Activated CD8-positive, alpha-beta memory T cell treated with anti-CD3 and anti-CD28 coated beads for 24 hours (primary cell): ENCODE data around the gene ERAL1.

Experiments used
- DNase-seq: peaks from one replicate; pipeline ENCODE4 v3.0.0-alpha.2; 2020

The ERAL1 gene

GRCh38 chr17:28880572-28880945 is 25.7 kb downstream of the ERAL1 start:
- DNase-seq: no peak

GRCh38 chr17:28881533-28882056 is 26.8 kb downstream of the ERAL1 start:
- DNase-seq: no peak

- DNase-seq: no peak
Measured at GRCh38 chr17:28882154-28882895, 27.5 kb downstream of the ERAL1 start.

GRCh38 chr17:28883967-28884702 is 29.3 kb downstream of the ERAL1 start:
- no peak for DNase-seq

- no peak for DNase-seq
Measured at GRCh38 chr17:28885363-28885762, 30.5 kb downstream of the ERAL1 start.

GRCh38 chr17:28885951-28886350 is 31.1 kb downstream of the ERAL1 start:
- DNase-seq: no peak

DNA sequence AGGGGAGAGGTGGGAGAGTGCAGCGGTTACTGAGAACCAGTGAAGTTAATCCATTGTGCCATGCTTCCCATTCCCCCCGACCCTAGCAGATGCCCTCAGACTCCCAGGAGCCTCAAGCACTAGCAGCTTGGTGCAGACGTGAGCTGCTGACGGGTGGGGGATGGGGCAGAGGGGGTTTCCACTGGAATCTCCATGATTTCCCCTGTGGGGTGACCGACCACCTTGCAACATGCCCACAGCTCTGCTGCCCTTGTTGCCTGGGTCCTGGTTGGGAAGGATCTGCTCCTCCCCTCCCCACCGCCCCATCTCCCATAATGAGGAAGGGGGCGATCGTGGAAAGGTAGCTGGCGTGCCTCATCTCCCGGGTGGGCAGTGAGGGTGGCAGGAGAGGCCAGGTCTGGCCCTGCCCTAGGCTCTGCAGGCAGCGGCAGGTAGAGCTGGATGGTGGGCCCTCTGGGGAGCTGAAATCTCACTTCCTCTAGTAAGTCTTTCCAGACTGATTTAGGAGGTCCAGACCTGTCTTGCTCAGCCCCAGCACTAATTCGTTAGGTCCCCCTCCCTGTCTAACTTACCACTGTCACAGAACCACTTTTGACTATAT is 33.2 kb downstream of the ERAL1 start:
- no peak for DNase-seq

DNA sequence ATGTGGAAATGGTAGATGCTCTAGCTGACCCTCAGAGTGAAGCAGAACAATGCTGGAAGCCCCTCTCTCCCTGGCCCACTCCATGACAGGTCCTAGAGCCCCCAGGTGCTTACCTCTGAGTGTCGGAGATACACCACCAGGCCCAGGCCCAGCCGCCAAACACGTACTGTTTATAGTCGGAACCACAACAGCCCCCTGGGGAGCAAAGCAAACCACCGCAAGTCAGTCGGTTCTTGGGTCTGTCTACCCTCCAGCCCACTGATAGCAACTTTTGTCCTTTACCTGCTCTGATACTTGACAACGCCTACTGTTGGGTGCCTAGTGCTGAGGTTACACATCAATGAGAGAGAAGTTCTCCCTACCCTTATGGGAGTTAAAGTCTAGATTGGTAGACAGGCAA is 34.0 kb downstream of the ERAL1 start:
- no peak for DNase-seq

DNA sequence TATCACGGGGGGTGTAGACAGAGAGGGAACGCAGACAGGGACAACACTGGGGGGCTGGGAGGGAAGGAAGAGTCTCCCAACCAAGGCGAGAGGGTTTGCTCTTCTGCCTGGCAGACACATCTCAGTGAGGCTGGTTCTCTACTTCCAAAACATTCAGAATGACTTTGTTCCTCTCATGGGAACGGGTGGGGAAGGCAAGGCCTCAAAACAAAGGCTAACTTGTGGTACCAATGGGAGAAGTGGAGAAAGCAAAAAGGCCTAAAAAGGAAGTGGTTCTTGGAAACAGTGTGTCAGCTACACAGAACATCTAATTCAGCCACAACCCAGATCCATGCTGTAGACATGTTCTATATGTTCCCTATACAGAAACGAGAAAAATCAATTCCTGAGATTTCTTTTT is 35.2 kb downstream of the ERAL1 start:
- no peak for DNase-seq

GRCh38 chr17:28891201-28891600 is 36.4 kb downstream of the ERAL1 start:
- DNase-seq: no peak

DNA sequence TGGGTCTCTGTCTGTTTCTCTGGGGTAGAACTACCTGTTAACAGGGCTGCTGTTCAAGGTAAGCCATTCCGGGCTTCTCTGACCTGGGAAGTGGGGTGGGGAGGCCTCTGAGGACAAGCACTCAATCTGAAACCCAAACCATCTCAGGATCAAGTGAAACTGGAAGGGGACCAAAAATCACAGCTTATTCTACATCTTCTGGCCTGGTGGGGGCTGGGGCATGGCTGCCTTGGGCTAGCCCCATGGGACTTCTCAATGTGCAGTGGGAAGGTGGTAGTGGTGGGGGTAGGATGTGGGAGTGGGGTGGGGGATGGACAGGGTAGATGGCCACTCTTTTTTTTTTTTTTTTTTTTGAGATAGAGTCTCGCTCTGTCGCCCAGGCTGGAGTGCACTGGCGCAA is 37.2 kb downstream of the ERAL1 start:
- no peak for DNase-seq

- peak; percentile 68 for DNase-seq
Measured at GRCh38 chr17:28893248-28894183, 38.7 kb downstream of the ERAL1 start.

- no peak for DNase-seq
Measured at GRCh38 chr17:28895794-28896447, 41.1 kb downstream of the ERAL1 start.

- DNase-seq: no peak
Measured at GRCh38 chr17:28896491-28896883, 41.7 kb downstream of the ERAL1 start.

GRCh38 chr17:28896884-28897768 is 42.3 kb downstream of the ERAL1 start, which contains the start of gene FLOT2:
FLOT2 (minus strand) TSS chr17:28897733; CDS start chr17:28897574, 159 bp downstream.
- DNase-seq: peak; percentile 88

DNA sequence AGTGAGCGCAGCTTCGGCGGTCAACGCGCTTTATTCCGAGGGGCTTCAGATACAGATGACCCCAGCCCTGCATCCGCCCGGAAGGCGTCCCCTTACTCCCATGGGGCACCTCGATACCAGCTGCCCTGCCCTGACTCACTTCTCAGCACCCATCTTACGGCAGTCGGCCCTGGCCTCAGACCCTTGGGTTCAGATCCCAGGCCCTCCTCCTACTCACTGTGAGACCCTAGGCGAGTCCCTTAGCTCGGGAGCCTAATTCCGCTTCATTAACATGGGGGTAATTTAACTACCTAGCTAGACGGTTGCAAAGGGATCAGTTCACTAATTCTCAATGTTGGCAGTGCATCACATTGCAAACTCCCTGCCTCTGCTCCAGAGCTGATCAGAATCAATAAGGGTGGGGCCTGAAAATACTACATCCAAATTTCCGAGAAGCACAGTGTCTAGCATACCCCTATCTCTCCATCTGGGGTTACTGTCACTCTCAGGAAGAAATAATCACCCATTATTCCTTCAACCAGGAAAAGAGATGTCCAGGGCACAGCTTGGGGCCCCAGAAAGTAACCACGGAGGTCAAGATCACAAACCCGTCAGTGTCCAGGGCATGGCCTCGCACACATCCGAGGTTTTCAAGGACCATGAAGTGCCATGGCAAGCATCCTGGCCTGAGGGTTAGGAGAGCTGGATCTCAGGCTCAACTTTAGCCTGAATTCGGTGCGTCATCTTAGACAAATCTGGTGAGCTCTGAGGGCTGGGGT is 43.1 kb downstream of the ERAL1 start:
- DNase-seq: no peak

DNA sequence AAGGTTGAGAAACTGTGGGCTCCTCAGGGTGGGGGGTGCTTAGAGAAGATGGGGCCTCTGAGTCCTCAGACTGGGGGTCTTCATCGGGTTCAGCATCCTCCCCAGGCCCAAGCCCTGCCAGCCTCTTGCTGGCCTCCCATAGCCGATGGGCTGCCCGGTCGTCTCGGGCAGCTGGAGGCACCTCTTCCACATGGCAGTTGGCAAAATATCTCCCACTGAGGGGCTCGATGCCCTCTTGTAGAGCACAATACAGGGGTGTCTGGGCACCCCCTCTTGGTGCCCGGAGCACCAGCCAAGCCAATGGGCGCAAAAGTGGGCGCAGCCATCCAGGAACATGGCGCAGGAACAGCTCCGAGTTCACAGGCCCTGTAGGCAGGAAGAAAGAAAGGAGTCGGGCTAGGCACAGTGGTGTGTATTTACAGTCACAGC is 43.7 kb downstream of the ERAL1 start:
- no peak for DNase-seq

DNA sequence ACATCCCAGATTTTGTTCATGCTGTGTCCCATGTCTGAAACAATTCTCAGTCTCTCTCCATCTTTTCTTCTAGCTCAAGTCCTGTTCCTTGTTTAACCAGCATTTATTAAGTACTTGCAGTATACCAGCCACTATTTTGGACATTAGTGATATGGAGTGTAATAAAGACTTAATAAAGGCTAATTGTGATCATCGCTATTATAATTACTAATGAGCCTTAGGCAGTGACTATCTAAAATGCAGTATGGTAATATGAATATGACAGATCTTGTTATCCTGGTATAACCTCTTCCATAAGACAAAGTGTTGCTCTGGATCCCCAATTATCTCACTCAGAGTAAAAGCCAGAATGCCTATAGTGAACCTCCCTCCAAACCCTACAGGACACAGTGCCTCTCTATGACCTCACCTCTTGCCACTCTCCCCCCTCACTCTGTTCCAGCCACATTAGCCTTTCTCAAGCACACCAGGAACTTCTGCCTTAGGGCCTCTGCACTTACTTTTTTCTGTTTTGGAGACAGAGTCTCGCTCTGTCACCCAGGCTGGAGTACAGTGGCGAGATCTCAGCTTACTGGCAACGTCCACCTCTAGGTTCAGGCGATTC is 44.5 kb downstream of the ERAL1 start:
- no peak for DNase-seq

DNA sequence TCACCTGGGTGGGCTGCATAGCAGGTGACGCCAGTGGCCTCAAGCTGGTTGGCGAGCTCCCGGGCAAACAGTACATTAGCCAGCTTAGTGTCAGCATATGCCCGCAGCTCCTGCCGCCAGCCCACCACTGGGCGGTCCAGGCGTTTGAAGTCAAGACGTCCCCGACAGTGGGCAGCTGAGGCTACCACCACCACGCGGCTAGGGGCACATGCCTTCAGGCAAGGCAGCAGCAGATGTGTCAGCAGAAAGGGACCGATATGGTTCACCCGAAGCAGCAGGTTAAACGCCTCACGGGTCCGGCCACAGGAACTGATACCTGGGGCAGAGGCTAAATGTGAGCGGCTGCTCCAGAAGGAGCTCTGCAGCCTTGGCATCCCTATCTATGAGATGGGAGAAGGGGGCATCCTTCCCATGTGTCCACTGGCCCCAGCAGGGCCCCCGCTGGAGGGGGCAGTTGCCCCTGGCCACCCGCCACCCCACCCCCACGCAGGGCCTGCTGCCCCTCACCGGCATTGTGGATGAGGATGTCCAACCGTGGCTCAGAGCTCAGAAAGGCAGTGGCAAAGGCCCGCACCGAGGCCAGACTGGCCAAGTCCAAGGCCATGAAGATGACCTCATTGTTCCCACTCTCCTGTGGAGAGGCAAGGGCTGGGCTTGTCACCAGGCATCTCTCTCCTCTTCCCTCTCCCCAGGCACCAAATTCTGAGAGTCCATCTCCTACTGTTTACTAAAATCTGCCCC is 46.3 kb downstream of the ERAL1 start:
- no peak for DNase-seq
